ENCODE measurements around the gene SLC4A5.

Gene SLC4A5

DNA sequence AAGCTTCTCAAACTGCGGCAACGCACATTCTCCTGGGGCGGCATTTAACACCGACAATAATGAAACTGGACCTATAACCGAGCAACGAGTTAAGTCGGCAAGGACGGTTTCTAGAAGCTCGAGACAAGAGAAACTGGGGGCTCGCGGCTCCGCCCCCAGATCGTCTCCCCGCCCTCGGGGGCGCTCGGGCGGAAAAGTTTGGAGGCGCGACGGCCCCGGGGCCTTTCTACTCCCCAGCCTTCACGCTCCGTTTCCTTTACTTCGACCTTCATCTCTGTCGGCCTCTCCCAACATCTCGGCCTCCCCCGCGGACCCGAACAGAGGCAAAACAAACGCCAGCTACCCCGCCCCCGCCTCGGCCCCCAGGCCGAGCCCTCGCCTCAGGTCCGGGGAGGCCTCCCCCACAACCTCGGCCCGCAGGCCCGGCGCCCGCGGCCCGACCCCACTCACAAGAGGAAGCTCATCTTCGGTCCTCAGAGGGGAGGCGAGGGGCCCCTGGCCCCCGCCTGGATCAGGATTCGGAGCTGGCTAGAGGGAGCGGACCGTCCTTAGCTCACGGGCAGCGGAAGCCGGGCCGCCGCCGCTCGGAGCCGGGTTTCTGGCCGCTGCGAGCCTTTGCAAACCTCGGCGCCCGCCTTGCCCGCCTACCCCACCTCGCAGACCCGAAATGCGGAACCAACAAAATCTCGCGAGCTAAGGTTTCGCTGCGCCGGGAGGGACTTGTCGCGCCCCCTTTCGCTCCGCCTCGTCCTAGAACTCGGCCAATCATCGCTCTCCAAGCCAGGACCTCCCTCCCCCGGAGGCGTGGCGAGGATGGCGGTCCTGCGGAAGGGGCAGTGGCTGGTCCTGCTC is 164.8 kb downstream of the SLC4A5 start, which contains the start of gene MOB1A:
Gene MOB1A, minus strand, starts transcription at position 669 of the 852 bp plus-strand sequence. Its CDS starts 205 bp downstream, at position 464.
- peak; percentile 94 for DNase-seq (ENCODE audit: low spot score)
- TF ChIP-seq CTCF (IDR thresholded peaks at IDR 0.05; ENCODE audit: extremely low read depth, missing control alignments), result no peak

DNA sequence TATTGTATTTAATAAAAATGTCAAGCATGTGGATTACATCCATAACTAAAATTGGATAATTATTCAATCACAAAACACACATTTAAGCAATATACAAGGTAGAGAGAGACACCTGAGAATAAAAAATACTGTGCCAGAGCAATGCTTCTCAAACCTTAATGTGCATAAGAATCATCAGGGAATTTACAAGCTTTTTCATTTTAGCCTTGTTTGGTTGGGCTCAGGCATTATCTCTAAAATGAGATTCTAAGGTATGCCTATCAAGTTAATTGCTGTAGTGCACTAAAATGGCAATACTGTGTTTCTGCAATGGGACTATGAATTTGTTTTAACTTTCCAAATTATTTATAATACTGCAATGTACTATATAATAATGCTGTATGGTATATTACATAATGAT is 165.5 kb downstream of the SLC4A5 start:
- no peak for DNase-seq (ENCODE audit: low spot score)
- no peak for TF ChIP-seq CTCF (IDR thresholded peaks at IDR 0.05; ENCODE audit: extremely low read depth, missing control alignments)

GRCh38 chr2:74174909-74175308 is 168.3 kb downstream of the SLC4A5 start:
- no peak for DNase-seq (ENCODE audit: low spot score)
- TF ChIP-seq CTCF (IDR thresholded peaks at IDR 0.05; ENCODE audit: extremely low read depth, missing control alignments), result no peak

- peak; percentile 42 for DNase-seq (ENCODE audit: low spot score)
- TF ChIP-seq CTCF (IDR thresholded peaks at IDR 0.05; ENCODE audit: extremely low read depth, missing control alignments), result no peak
Measured at GRCh38 chr2:74168739-74169138, 174.5 kb downstream of the SLC4A5 start.
